Panc1 (cell line): ENCODE results near the gene HMGCS1. TPM values are rescaled to one million over a fixed set of nuclear protein-coding genes. Genes with fewer than 3 reads are reported as not detected.

Experiments used
- total RNA-seq: library from RNA; stranded (reverse); gene quantifications from one replicate; pipeline ENCODE4 v1.2.1, GENCODE V29; 2021; ENCODE audit not compliant: unreplicated experiment

The HMGCS1 gene
- total RNA-seq, 1 experiment from 2014 or later, result 66.1 TPM

Other genes with a start within 250 kb of the HMGCS1 start
- 47.3 TPM for gene ZNF131, start 192.5 kb downstream of the HMGCS1 start, total RNA-seq
- gene NIM1K, start 121.2 kb downstream of the HMGCS1 start, total RNA-seq, result 0.59 TPM
- 5.8 TPM for gene CCL28, start 99.0 kb upstream of the HMGCS1 start, total RNA-seq
- 22.0 TPM for gene TMEM267, start 170.5 kb upstream of the HMGCS1 start, total RNA-seq
- gene C5orf34, start 201.7 kb upstream of the HMGCS1 start, total RNA-seq, result 6.3 TPM
- gene PAIP1, start 243.7 kb upstream of the HMGCS1 start, total RNA-seq, result 127 TPM